Measurements from ENCODE around the gene CFAP100.

Gene CFAP100

GRCh38 chr3:126475413-126476114 is 80.9 kb downstream of the CFAP100 start, which contains the start of gene ZXDC:
Gene ZXDC (minus strand): TSS chr3:126475891. CDS start chr3:126475865, 26 bp downstream.
- peak; percentile 43 for TF ChIP-seq CTCF (conservative IDR thresholded peaks at IDR 0.05; ENCODE audit: low read length)
- peak within 1 kb of the TSS; percentile 88 for H3K4me3 ChIP-seq (ENCODE audit: low read length)
- DNase-seq (ENCODE audit: low read depth) = peak; percentile 93

GRCh38 chr3:126476166-126477060 is 81.7 kb downstream of the CFAP100 start:
- no peak for TF ChIP-seq CTCF (conservative IDR thresholded peaks at IDR 0.05; ENCODE audit: low read length)
- peak; percentile 13 for DNase-seq (ENCODE audit: low read depth)
- H3K4me3 ChIP-seq (ENCODE audit: low read length) = peak overlapping the region; percentile 88

- DNase-seq (ENCODE audit: low read depth) = no peak
- no peak for TF ChIP-seq CTCF (conservative IDR thresholded peaks at IDR 0.05; ENCODE audit: low read length)
- H3K4me3 ChIP-seq (ENCODE audit: low read length) = no peak overlapping the region
These were observed 82.3 kb downstream of the CFAP100 start for GRCh38 chr3:126477061-126477380.

- no peak for TF ChIP-seq CTCF (conservative IDR thresholded peaks at IDR 0.05; ENCODE audit: low read length)
- H3K4me3 ChIP-seq (ENCODE audit: low read length) = no peak overlapping the region
- no peak for DNase-seq (ENCODE audit: low read depth)
These were observed 84.0 kb downstream of the CFAP100 start for GRCh38 chr3:126478581-126479310.

GRCh38 chr3:126479642-126480041 is 84.9 kb downstream of the CFAP100 start:
- no peak overlapping the region for H3K4me3 ChIP-seq (ENCODE audit: low read length)
- TF ChIP-seq CTCF (conservative IDR thresholded peaks at IDR 0.05; ENCODE audit: low read length) = no peak
- no peak for DNase-seq (ENCODE audit: low read depth)

GRCh38 chr3:126480206-126480605 is 85.5 kb downstream of the CFAP100 start:
- H3K4me3 ChIP-seq (ENCODE audit: low read length) = no peak overlapping the region
- no peak for DNase-seq (ENCODE audit: low read depth)

More at GRCh38 chr3:126480206-126480605, 85.5 kb downstream of the CFAP100 start:
- no peak for TF ChIP-seq CTCF (conservative IDR thresholded peaks at IDR 0.05; ENCODE audit: low read length)
